Kidney glomerular epithelial cell (primary cell): ENCODE data around the gene CPEB3.

ENCODE experiments used
- DNase-seq: peaks from one replicate; lab custom pipeline; 2025; lab: John Stamatoyannopoulos, UW

CPEB3 gene

GRCh38 chr10:92102601-92103213, 188.2 kb downstream of the CPEB3 start:
- DNase-seq = no peak

- DNase-seq = no peak
These were observed 195.9 kb downstream of the CPEB3 start for GRCh38 chr10:92094960-92095359.

GRCh38 chr10:92091965-92092364, 198.9 kb downstream of the CPEB3 start:
- no peak for DNase-seq

- DNase-seq = peak; percentile 79
These were observed 203.0 kb downstream of the CPEB3 start for GRCh38 chr10:92087750-92088395.

- no peak for DNase-seq
These were observed 208.1 kb downstream of the CPEB3 start for GRCh38 chr10:92082583-92083280.

- peak; percentile 17 for DNase-seq
These were observed 209.2 kb downstream of the CPEB3 start for GRCh38 chr10:92081641-92082040.

- DNase-seq = no peak
These were observed 210.6 kb downstream of the CPEB3 start for GRCh38 chr10:92080244-92080643.

GRCh38 chr10:92079003-92079402, 211.9 kb downstream of the CPEB3 start:
- no peak for DNase-seq

- no peak for DNase-seq
These were observed 214.2 kb downstream of the CPEB3 start for GRCh38 chr10:92076722-92077121.

GRCh38 chr10:92075829-92076228, 215.0 kb downstream of the CPEB3 start:
- DNase-seq = no peak

- peak; percentile 33 for DNase-seq
These were observed 216.6 kb downstream of the CPEB3 start for GRCh38 chr10:92074126-92074887.

- peak; percentile 5 for DNase-seq
These were observed 222.0 kb downstream of the CPEB3 start for GRCh38 chr10:92068900-92069299.

GRCh38 chr10:92066386-92066785, 224.5 kb downstream of the CPEB3 start:
- DNase-seq = no peak

- no peak for DNase-seq
These were observed 226.4 kb downstream of the CPEB3 start for GRCh38 chr10:92064506-92064905.

- DNase-seq = no peak
These were observed 228.6 kb downstream of the CPEB3 start for GRCh38 chr10:92062273-92062672.

- no peak for DNase-seq
These were observed 236.1 kb downstream of the CPEB3 start for GRCh38 chr10:92054807-92055206.

GRCh38 chr10:92052741-92053140, 238.1 kb downstream of the CPEB3 start:
- DNase-seq = no peak

- no peak for DNase-seq
These were observed 238.8 kb downstream of the CPEB3 start for GRCh38 chr10:92052088-92052487.

GRCh38 chr10:92047215-92047614, 243.7 kb downstream of the CPEB3 start:
- DNase-seq = no peak

- no peak for DNase-seq
These were observed 245.2 kb downstream of the CPEB3 start for GRCh38 chr10:92045641-92046106.

- DNase-seq = no peak
These were observed 248.3 kb downstream of the CPEB3 start for GRCh38 chr10:92042541-92042940.

- DNase-seq = no peak
These were observed 251.9 kb downstream of the CPEB3 start for GRCh38 chr10:92038949-92039348.
